NCI-H187 (cell line): ENCODE measurements around the gene GSTM3.
"Not testable (repeated sequence)": the region's sequence is repeated elsewhere in the genome, so short reads cannot be mapped to it uniquely, and the experiment has no call there.

ENCODE experiments used
- DNase-seq, 2 experiments: peaks; one replicate each; lab custom pipeline; 2025; lab: John Stamatoyannopoulos, UW

The GSTM3 gene

DNA sequence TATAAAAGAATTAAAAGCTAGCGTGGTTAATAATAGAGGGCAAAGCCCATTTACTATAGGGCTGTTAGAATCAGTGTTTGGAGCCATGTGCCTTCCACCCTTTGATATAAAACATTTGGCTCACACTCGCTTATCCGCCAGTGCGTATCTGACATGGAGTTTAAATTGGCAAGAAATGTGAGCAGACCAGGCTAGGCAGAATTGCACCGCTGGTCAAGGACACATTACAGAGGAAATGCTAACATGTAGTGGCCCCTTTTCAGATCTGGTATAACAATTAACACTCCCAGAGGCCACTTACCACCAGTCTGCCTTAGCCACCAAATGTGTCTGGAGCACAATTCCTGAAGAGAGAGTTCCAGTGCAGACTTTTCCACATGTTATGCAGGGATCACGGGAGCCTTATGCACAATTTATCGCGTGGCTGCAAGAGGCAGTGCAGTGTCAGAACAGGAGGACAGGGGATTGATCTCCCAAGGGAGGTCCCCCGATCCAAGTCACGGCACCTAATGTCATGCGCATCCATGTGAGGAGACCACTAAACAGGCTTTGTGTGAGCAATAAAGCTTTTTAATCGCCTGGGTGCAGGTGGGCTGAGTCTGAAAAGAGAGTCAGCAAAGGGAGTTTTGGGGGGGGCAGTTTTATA lies 14.0 kb downstream of the GSTM3 start:
- no peak for DNase-seq

- DNase-seq, result no peak
Measured at GRCh38 chr1:109726007-109726406, 14.8 kb downstream of the GSTM3 start.

- DNase-seq, result no peak
Measured at GRCh38 chr1:109725510-109725909, 15.3 kb downstream of the GSTM3 start.

GRCh38 chr1:109724933-109725332 lies 15.9 kb downstream of the GSTM3 start:
- no peak for DNase-seq

GRCh38 chr1:109722908-109723691 lies 17.7 kb downstream of the GSTM3 start:
- DNase-seq, result no peak

GRCh38 chr1:109721971-109722370 lies 18.9 kb downstream of the GSTM3 start:
- DNase-seq, result no peak

- DNase-seq, result no peak
Measured at GRCh38 chr1:109721042-109721441, 19.8 kb downstream of the GSTM3 start.

DNA sequence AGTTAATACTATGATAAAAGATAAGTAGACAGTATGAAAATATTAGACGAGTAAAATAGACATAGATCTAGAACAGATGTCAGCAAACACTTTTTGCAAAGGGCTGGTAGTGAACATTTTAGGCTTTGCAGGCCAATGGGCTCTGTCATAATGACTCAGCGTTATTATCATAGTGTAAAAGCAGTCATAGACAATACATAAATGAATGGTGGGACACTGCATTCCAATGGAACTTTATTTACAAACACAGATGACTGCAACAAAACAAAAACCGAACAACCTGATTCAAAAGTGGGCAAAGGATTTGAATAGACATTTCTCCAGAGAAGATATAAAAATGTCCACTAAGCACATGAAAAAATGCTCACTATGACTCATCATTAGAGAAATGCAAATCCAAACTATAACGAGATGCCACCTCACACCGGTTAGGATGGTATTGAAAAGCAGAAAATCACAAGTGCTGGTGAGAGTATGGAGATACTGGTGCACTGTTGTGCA lies 21.5 kb downstream of the GSTM3 start:
- DNase-seq, result no peak

GRCh38 chr1:109718495-109718894 lies 22.3 kb downstream of the GSTM3 start:
- no peak for DNase-seq

DNA sequence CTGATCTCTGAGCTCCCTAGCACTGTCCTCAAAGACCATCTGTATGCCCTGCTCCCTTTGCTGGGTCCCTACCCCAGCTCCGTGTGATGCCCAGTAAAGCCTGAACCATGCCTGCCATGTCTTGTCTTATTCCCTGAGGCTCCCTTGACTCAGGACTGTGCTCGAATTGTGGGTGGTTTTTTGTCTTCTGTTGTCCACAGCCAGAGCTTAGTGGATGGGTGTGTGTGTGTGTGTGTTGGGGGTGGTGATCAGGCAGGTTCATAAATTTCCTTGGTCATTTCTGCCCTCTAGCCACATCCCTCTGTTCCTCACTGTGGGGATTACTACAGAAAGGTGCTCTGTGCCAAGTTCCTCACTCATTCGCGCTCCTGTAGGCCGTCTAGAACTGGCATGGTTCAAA lies 23.1 kb downstream of the GSTM3 start:
- no peak for DNase-seq

DNA sequence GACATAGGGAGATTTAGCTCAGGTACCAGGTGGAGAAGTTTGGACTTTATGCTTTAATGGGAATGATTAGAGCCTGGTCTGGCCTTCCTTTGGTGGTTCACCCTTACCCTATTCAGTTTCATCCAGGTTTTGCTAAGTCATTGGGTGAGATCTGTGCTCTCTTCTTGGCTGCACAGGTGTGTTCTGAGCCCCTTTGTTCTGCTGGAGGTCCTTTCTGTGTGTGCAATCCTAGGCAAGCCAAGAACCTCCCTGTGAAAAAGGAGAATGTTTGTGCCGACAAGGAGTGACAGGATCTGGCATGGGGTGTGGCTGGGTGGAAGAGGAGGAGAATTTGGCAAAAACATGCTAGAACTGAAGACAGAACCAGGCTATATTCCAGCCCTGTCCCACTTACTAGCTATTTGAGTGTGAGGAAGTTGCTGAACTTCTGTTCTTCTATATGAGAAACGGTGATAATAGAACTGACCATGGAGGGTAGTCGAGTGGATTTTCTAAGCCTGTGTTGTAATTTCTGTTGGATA lies 24.2 kb downstream of the GSTM3 start:
- no peak for DNase-seq

DNA sequence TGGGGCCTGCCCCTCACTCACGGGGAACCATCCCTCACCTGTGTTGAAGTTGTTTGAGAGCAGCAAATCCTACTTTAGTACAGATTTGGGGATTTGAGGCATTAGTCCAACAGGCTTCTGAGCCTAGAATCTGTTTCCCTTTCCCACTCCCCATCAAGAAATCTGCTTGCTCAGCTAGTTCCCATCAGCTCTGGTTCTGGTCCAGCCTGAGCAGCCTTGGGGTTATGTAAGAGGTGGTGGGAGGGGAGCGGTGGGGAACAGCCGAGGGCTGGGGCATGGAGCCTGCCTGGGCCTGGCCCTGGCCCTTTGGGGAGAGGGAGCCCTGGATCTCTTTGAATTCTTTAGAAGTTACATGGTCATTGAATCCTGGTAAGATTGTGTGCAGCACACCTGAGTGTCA lies 24.7 kb downstream of the GSTM3 start:
- DNase-seq, result no peak

- DNase-seq, result no peak
Measured at GRCh38 chr1:109714661-109715372, 26.0 kb downstream of the GSTM3 start.

DNA sequence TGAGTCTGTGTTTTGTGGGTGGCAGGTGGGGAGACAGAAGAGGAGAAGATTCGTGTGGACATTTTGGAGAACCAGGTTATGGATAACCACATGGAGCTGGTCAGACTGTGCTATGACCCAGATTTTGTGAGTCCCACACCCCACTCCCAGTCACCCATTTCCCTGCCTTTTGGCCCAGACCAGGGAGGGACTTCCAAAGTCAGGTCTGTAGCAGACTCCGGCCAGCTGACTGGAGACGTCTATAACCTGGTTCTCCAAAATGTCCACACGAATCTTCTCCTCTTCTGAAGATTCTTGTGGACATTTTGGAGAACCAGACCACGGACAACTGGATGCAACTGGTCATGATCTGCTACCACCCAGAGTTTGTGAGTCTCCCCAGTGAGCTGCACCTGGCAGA lies 27.2 kb downstream of the GSTM3 start:
- DNase-seq, result no peak

DNA sequence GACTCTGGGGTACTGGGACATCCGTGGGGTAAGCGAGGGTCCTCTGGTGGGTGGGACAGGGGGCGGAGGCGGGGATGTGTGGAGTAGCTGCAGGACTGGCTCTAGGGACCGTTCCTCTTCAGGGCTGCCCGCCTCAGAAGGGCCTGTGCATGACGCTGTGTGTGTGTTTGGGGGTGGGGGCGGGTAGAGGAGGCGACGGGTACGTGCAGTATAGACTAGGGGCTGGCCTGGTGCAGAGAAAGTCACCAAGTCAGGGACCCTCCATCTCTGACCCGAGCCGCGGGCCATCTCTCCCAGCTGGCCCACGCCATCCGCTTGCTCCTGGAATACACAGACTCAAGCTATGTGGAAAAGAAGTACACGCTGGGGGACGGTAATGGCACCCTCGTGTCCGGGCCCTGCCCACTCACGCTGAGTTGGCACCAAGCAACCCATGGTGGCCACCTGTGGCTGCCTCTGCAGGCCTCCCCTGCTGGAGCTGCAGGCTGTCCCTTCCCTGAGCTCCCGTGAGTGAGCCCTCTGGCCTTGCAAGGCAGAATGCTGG lies 28.4 kb downstream of the GSTM3 start:
- no peak for DNase-seq

GRCh38 chr1:109711593-109712320 lies 29.1 kb downstream of the GSTM3 start, which contains the start of gene GSTM5:
TSS of gene GSTM5 (plus strand) at chr1:109712251. CDS start at chr1:109712313, 62 bp downstream.
- DNase-seq, result not testable (repeated sequence)

DNA sequence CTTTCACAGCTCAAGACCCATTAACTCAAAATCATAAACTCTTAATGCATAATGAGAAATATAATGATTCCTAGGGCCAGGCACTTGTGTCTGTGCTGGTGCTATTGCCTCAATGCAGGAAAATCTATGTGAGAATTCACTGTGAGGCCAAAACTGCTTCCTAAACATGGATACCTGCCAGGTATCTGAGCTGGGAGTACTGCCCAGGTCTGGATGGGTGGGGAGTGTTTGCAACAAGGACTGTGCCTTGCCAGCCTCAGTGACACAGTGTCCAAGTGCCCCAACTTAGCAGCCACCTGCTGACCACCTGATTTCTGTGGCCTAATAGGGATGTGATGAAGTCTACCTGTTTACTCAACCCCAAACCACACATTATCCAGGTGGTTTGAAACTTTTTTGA lies 31.0 kb downstream of the GSTM3 start:
- DNase-seq, result not testable (repeated sequence)

DNA sequence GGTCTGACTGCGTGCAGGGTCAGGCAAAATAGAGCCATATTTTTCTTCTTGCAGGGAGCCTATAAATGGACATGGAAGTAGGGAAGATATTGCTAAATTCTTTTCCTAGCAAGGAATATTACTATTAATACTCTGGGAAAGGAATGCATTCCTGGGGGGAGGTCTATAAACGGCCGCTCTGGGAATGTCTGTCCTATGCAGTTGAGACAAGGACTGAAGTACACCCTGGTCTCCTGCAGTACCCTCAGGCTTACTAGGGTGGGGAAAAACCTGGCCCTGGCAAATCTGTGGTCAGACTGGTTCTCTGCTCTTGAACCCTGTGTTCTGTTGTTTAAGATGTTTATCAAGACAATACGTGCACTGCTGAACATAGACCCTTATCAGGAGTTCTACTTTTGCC lies 31.9 kb downstream of the GSTM3 start:
- DNase-seq, result not testable (repeated sequence)

DNA sequence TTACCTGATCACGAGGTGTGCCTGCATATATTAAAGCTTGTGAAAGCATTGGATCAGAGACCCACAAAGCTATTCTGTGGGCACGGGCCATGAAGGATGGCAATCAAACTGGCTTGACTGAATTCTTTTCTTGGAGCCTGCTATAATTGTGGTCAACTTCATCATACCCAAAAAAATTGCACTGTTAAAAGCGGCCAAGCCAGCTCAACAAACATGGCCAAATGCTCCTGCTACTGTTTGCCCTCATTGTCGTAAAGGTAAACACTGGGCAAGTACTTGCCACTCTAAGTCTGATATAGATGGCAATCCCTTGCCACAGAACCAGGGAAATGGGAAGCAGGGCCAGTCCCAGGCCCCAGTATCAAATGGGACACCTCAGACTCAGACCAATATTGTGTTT lies 35.4 kb downstream of the GSTM3 start:
- no peak for DNase-seq

- DNase-seq, result no peak
Measured at GRCh38 chr1:109704173-109704572, 36.7 kb downstream of the GSTM3 start.

DNA sequence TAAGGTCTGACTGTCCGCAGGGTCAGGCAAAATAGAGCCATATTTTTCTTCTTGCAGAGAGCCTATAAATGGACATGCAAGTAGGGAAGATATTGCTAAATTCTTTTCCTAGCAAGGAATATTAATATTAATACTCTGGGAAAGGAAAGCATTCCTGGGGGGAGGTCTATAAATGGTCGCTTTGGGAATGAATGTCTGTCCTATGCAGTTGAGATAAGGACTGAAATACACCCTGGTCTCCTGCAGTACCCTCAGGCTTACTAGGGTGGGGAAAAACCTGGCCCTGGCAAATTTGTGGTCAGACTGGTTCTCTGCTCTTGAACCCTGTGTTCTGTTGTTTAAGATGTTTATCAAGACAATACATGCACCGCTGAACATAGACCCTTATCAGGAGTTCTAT lies 37.9 kb downstream of the GSTM3 start:
- DNase-seq, result not testable (repeated sequence)
